CD14-positive monocyte (primary cell): ENCODE measurements around the gene GPC2. TPM values are rescaled to one million over a fixed set of nuclear protein-coding genes. Genes with fewer than 3 reads are reported as not detected.

Source experiments
- DNase-seq, 3 donors: peaks; one replicate each; pipeline ENCODE4 v3.0.0-alpha.2; 2011 to 2022
- H2AFZ ChIP-seq: 2 replicates; pipeline ENCODE4 v1.6.0; 2012; ENCODE audit warnings: mild to moderate bottlenecking, low read depth, low read length, inconsistent platforms; ENCODE audit not compliant: insufficient read depth, poor library complexity, severe bottlenecking
- H3K27ac ChIP-seq, 2 donors: 1 replicate in 1 of 2; 2 replicates in 1 of 2; pipeline ENCODE4 v1.5.1; 2012 to 2013; ENCODE audit warnings: low read length in 2 of 2, control low read depth in 1 of 2, inconsistent platforms in 1 of 2, low read depth in 1 of 2, mild to moderate bottlenecking in 1 of 2
- H3K27me3 ChIP-seq, 2 donors: one replicate each; pipeline versions ENCODE4 v1.6.0 to v1.6.1; 2011 to 2013; ENCODE audit warnings: low read length in 2 of 2; ENCODE audit not compliant: control insufficient read depth in 2 of 2, insufficient read depth in 2 of 2
- H3K36me3 ChIP-seq, 2 donors: replicated peaks in 1 of 2; 1 replicate in 1 of 2; 2 replicates in 1 of 2; pipeline versions ENCODE4 v1.5.1 to v1.6.1; 2012 to 2013; ENCODE audit warnings: low read length in 2 of 2, control low read depth in 1 of 2, inconsistent platforms in 1 of 2, mild to moderate bottlenecking in 1 of 2; ENCODE audit not compliant: insufficient read depth in 2 of 2, control insufficient read depth in 1 of 2
- H3K4me1 ChIP-seq, 2 donors: 1 replicate in 1 of 2; 2 replicates in 1 of 2; pipeline versions ENCODE4 v1.5.1 to v1.6.1; 2012 to 2013; ENCODE audit warnings: low read length in 2 of 2, control low read depth in 1 of 2, inconsistent platforms in 1 of 2, mild to moderate bottlenecking in 1 of 2, moderate library complexity in 1 of 2; ENCODE audit not compliant: insufficient read depth in 2 of 2, control insufficient read depth in 1 of 2
- H3K4me2 ChIP-seq: replicated peaks from 2 replicates; pipeline ENCODE3; 2012; ENCODE audit warnings: low read length, moderate library complexity, mild to moderate bottlenecking; ENCODE audit not compliant: poor library complexity, severe bottlenecking; ENCODE audit errors: extremely low read depth
- H3K4me3 ChIP-seq, 3 experiments: fragments of 200-600 bp in 1 of 3; sonication (generic) in 1 of 3; replicated peaks in 1 of 3; 1 replicate in 2 of 3; 2 replicates in 1 of 3; pipeline ENCODE4 v1.5.1; 2011 to 2013; ENCODE audit warnings: low read length in 3 of 3, mild to moderate bottlenecking in 3 of 3, control low read depth in 2 of 3, low read depth in 2 of 3, inconsistent platforms in 1 of 3, moderate library complexity in 1 of 3
- H3K79me2 ChIP-seq: 2 replicates; pipeline ENCODE4 v1.6.0; 2012; ENCODE audit warnings: mild to moderate bottlenecking, control low read depth, inconsistent platforms, low read length, moderate library complexity; ENCODE audit not compliant: insufficient read depth
- H3K9ac ChIP-seq: 2 replicates; pipeline ENCODE4 v1.6.0; 2017; ENCODE audit warnings: low read length, mild to moderate bottlenecking; ENCODE audit not compliant: insufficient read depth, poor library complexity, severe bottlenecking
- H3K9me3 ChIP-seq, 2 donors: replicated peaks in 1 of 2; 1 replicate in 1 of 2; 2 replicates in 1 of 2; pipeline versions ENCODE4 v1.5.1 to v1.6.1; 2012 to 2013; ENCODE audit warnings: low read length in 2 of 2, control low read depth in 1 of 2; ENCODE audit not compliant: control insufficient read depth in 1 of 2, insufficient read depth in 1 of 2
- H4K20me1 ChIP-seq: 2 replicates; pipeline ENCODE4 v1.6.0; 2012; ENCODE audit warnings: mild to moderate bottlenecking, low read length, control low read depth, moderate library complexity; ENCODE audit not compliant: insufficient read depth
- H3K27ac Mint-ChIP-seq, 7 donors: one replicate each; pipeline ENCODE4 v1.8.0; 2020; ENCODE audit warnings: mild to moderate bottlenecking in 7 of 7, mixed read lengths in 7 of 7, moderate library complexity in 6 of 7, inconsistent platforms in 2 of 7
- H3K27me3 Mint-ChIP-seq, 3 donors: one replicate each; pipeline ENCODE4 v1.8.0; 2021 to 2022; ENCODE audit warnings: low read depth in 3 of 3, mild to moderate bottlenecking in 3 of 3, mixed read lengths in 3 of 3, moderate library complexity in 3 of 3, inconsistent platforms in 1 of 3
- H3K36me3 Mint-ChIP-seq, 2 donors: one replicate each; pipeline ENCODE4 v1.8.0; 2020; ENCODE audit warnings: mixed read lengths in 2 of 2, inconsistent platforms in 1 of 2, mild to moderate bottlenecking in 1 of 2
- H3K4me1 Mint-ChIP-seq: one replicate; pipeline ENCODE4 v1.8.0; 2020; ENCODE audit warnings: mild to moderate bottlenecking, mixed read lengths
- H3K4me3 Mint-ChIP-seq, 2 donors: one replicate each; pipeline ENCODE4 v1.8.0; 2020; ENCODE audit warnings: mild to moderate bottlenecking in 2 of 2, mixed read lengths in 2 of 2, moderate library complexity in 1 of 2
- H3K9me3 Mint-ChIP-seq, 7 donors: one replicate each; pipeline ENCODE4 v1.8.0; 2020 to 2022; ENCODE audit warnings: mixed read lengths in 7 of 7, mild to moderate bottlenecking in 6 of 7, moderate library complexity in 6 of 7, inconsistent platforms in 2 of 7
- CTCF ChIP-seq: fragments of 200-600 bp; IDR thresholded peaks from one replicate; pipeline ENCODE4 v1.8.0; 2022; ENCODE audit warnings: antibody characterized with exemption, mild to moderate bottlenecking
- whole genome bisulfite sequencing: methylation state at CpG from one replicate; pipeline ENCODE4 v1.1.5; 2013; ENCODE audit warnings: missing lambda C conversion rate; ENCODE audit not compliant: insufficient coverage; 5-methylcytosine and 5-hydroxymethylcytosine counted together
- intact Hi-C, 2 donors: fragments of 100-400 bp; cut with micrococcal nuclease; formaldehyde crosslinking; loops; one replicate each; pipeline versions ENCODE4 v1.15.0 to v1.15.1; 2023
- polyA plus RNA-seq, 3 donors: library from polyadenylated mRNA; depleted of rRNA in 1 of 3; unstranded in 2 of 3; stranded (reverse) in 1 of 3; fragments of 300-500 nt in 2 of 3; fragments of >200 nt in 1 of 3; fragmentation: Illumina TruSeq in 2 of 3; gene quantifications; 1 replicate in 2 of 3; 2 replicates in 1 of 3; pipeline ENCODE4 v1.2.3, GENCODE V29; 2012 to 2021

The GPC2 gene
- polyA plus RNA-seq, 3 donors, result 0.91 TPM; not detected in 2

GRCh38 chr7:100211342-100211780 lies 34.2 kb upstream of the GPC2 start:
- peaks cover 0 to 2% of the 10 kb centered on the region in 2 donors for H3K36me3 Mint-ChIP-seq
- Histone ChIP-seq H2AFZ (no peak overlapping the region), H3K9me3 (no peaks in the 10 kb centered on the region), H3K9ac (no peak overlapping the region), H3K27ac (no peak overlapping the region), H3K79me2 (no peaks in the 10 kb centered on the region), H3K4me1 (no peaks in the 10 kb centered on the region), H3K27me3 (peaks cover 0 to 3% of the 10 kb centered on the region in 2 donors), H3K4me2 (no peak overlapping the region), H4K20me1 (no peaks in the 10 kb centered on the region), H3K36me3 (no peaks in the 10 kb centered on the region), H3K4me3 (no peak overlapping the region)
- peaks cover 5 to 10% (median 10%) of the 10 kb centered on the region in 3 donors for H3K27me3 Mint-ChIP-seq
- no peak for TF ChIP-seq CTCF
- no peak overlapping the region for H3K4me3 Mint-ChIP-seq
- H3K9me3 Mint-ChIP-seq, result no peaks in the 10 kb centered on the region
- H3K4me1 Mint-ChIP-seq, result peaks cover 8% of the 10 kb centered on the region
- intact Hi-C loops, result no loop called here
- WGBS, result 78% methylated on average over 5 of the region's 7 CpGs
- peak overlapping the region in 2 of 7 donors; percentile 12 to 13 for H3K27ac Mint-ChIP-seq
- DNase-seq, result no peak

- no peaks in the 10 kb centered on the region for H3K79me2 ChIP-seq
- H3K27me3 Mint-ChIP-seq, result peaks cover 5 to 10% (median 10%) of the 10 kb centered on the region in 3 donors
- no peak for TF ChIP-seq CTCF
- no peak overlapping the region for H3K9ac ChIP-seq
- H3K36me3 ChIP-seq, result no peaks in the 10 kb centered on the region
- H3K4me3 Mint-ChIP-seq, result no peak overlapping the region
- peaks cover 8% of the 10 kb centered on the region for H3K4me1 Mint-ChIP-seq
- no peak overlapping the region for H3K27ac Mint-ChIP-seq
- H3K4me3 ChIP-seq, result no peak overlapping the region
- peaks cover 0 to 2% of the 10 kb centered on the region in 2 donors for H3K36me3 Mint-ChIP-seq
- no peak overlapping the region for H3K27ac ChIP-seq
- H4K20me1 ChIP-seq, result no peaks in the 10 kb centered on the region
- H3K9me3 Mint-ChIP-seq, result no peaks in the 10 kb centered on the region
- peaks cover 0 to 3% of the 10 kb centered on the region in 2 donors for H3K27me3 ChIP-seq
- H3K4me2 ChIP-seq, result no peak overlapping the region
- WGBS, result no CpG with 5 or more reads among the region's 5 CpGs
- no peaks in the 10 kb centered on the region for H3K9me3 ChIP-seq
- DNase-seq, result no peak
- intact Hi-C loops, result no loop called here
- no peaks in the 10 kb centered on the region for H3K4me1 ChIP-seq
- no peak overlapping the region for H2AFZ ChIP-seq
Observed at GRCh38 chr7:100210805-100211204, 33.6 kb upstream of the GPC2 start.
